Endothelial cell of umbilical vein (primary cell): ENCODE data around the gene ACTR3. TPM values are rescaled to one million over a fixed set of nuclear protein-coding genes. Genes with fewer than 3 reads are reported as not detected.
A peak's percentile ranks its signal among the peaks of the same experiment; 100 is the strongest.

Experiments
- BruUV-seq: library from RNA; stranded (reverse); fragments of 400-500 nt; replicated peaks from 2 replicates; lab custom pipeline; 2021; lab: Mats Ljungman, UMichigan
- CTCF ChIA-PET: fragments of 300-600, 350-600 bp; sonication (Branson Sonifier 250); formaldehyde crosslinking; loops from one replicate; lab custom pipeline; 2021; ENCODE audit warnings: antibody characterized with exemption, inconsistent platforms; lab: Charles Lee
- POLR2A ChIA-PET: fragments of 300-600, 350-600 bp; sonication (Branson Sonifier 250); formaldehyde crosslinking; loops from one replicate; lab custom pipeline; 2021; ENCODE audit warnings: antibody characterized with exemption, inconsistent platforms; lab: Charles Lee
- DNase-seq: peaks from one replicate; pipeline ENCODE4 v3.0.0-alpha.2; 2011; ENCODE audit warnings: low read depth, low spot score
- FAIRE-seq: peaks from 2 replicates; lab custom pipeline; 2011; peaks lifted over from hg19 to GRCh38; lab: Jason Lieb, UNC
- H2AFZ ChIP-seq: 2 replicates; pipeline ENCODE4 v1.6.0; 2012; ENCODE audit warnings: low read depth, low read length, control low read depth, inconsistent platforms
- H3K27ac ChIP-seq: 2 replicates; pipeline ENCODE4 v1.5.1; 2011; ENCODE audit warnings: low read depth, mild to moderate bottlenecking, control low read depth, low read length, moderate library complexity; ENCODE audit not compliant: insufficient read depth
- H3K27me3 ChIP-seq, 2 experiments: 2 replicates each; pipeline versions ENCODE4 v1.6.0 to v1.6.1; 2011; ENCODE audit warnings: low read length in 2 of 2, mixed read lengths in 1 of 2; ENCODE audit not compliant: control insufficient read depth in 2 of 2, insufficient read depth in 2 of 2
- H3K36me3 ChIP-seq, 2 experiments: 2 replicates in 1 of 2; 3 replicates in 1 of 2; pipeline ENCODE4 v1.5.1; 2011; ENCODE audit warnings: low read length in 2 of 2, mild to moderate bottlenecking in 1 of 2, moderate library complexity in 1 of 2; ENCODE audit not compliant: control insufficient read depth in 2 of 2, insufficient read depth in 2 of 2; ENCODE audit errors: extremely low read depth in 1 of 2
- H3K4me1 ChIP-seq: 3 replicates; pipeline ENCODE4 v1.5.1; 2011; ENCODE audit warnings: mild to moderate bottlenecking, low read length; ENCODE audit not compliant: control insufficient read depth, insufficient read depth; ENCODE audit errors: extremely low read depth
- H3K4me2 ChIP-seq: 2 replicates; pipeline ENCODE4 v1.6.1; 2011; ENCODE audit warnings: low read length, control low read depth, mixed read lengths; ENCODE audit not compliant: insufficient read depth
- H3K4me3 ChIP-seq, 3 experiments: fragments of 200-600 bp in 1 of 3; sonication (generic), shearing (Covaris generic) in 1 of 3; replicated peaks in 1 of 3; 2 replicates each; pipeline ENCODE4 v1.5.1; 2011 to 2016; ENCODE audit warnings: control low read depth in 3 of 3, low read length in 3 of 3, mild to moderate bottlenecking in 2 of 3, inconsistent platforms in 1 of 3, low read depth in 1 of 3, moderate library complexity in 1 of 3; ENCODE audit not compliant: insufficient read depth in 1 of 3
- H3K79me2 ChIP-seq: 2 replicates; pipeline ENCODE4 v1.6.0; 2012; ENCODE audit warnings: low read length, inconsistent platforms; ENCODE audit not compliant: control insufficient read depth, insufficient read depth
- H3K9ac ChIP-seq: replicated peaks from 2 replicates; pipeline ENCODE3; 2011; ENCODE audit warnings: low read length, control low read depth; ENCODE audit not compliant: insufficient read depth; ENCODE audit errors: extremely low read depth
- H3K9me1 ChIP-seq: replicated peaks from 3 replicates; pipeline ENCODE4 v1.6.0; 2011; ENCODE audit warnings: mild to moderate bottlenecking, low read length; ENCODE audit not compliant: control insufficient read depth, insufficient read depth; ENCODE audit errors: extremely low read depth
- H3K9me3 ChIP-seq: replicated peaks from 2 replicates; pipeline ENCODE4 v1.5.1; 2012; ENCODE audit warnings: low read length, inconsistent platforms; ENCODE audit not compliant: control insufficient read depth, insufficient read depth
- H4K20me1 ChIP-seq: replicated peaks from 2 replicates; pipeline ENCODE3; 2011; ENCODE audit warnings: mild to moderate bottlenecking, low read length; ENCODE audit not compliant: control insufficient read depth, insufficient read depth; ENCODE audit errors: extremely low read depth
- EZH2 ChIP-seq: IDR thresholded peaks from 2 replicates; pipeline ENCODE4 v1.6.1; 2012; ENCODE audit warnings: borderline replicate concordance, low read depth, mild to moderate bottlenecking, moderate library complexity, low read length, inconsistent platforms; ENCODE audit not compliant: severe bottlenecking
- FOS ChIP-seq: IDR thresholded peaks from 2 replicates; pipeline ENCODE4 v1.6.1; 2011; ENCODE audit warnings: mild to moderate bottlenecking, low read length, moderate library complexity, borderline replicate concordance; ENCODE audit not compliant: insufficient read depth
- GATA2 ChIP-seq: IDR thresholded peaks from 2 replicates; pipeline ENCODE4 v1.7.0; 2011; ENCODE audit warnings: low read depth, mild to moderate bottlenecking, moderate library complexity, mixed read lengths, low read length; ENCODE audit not compliant: insufficient read length, insufficient read depth
- JUN ChIP-seq: IDR thresholded peaks from 2 replicates; pipeline ENCODE4 v1.6.1; 2011; ENCODE audit warnings: borderline replicate concordance, low read depth; ENCODE audit not compliant: insufficient read length, insufficient read depth
- MAX ChIP-seq: IDR thresholded peaks from 2 replicates; pipeline ENCODE4 v1.6.1; 2011; ENCODE audit not compliant: insufficient read depth, insufficient read length
- MYC ChIP-seq: IDR thresholded peaks from one replicate; pipeline ENCODE4 v1.6.1; 2011; ENCODE audit warnings: mild to moderate bottlenecking, low read depth, low read length
- POLR2A ChIP-seq: IDR thresholded peaks from 2 replicates; pipeline ENCODE4 v1.6.1; 2012; ENCODE audit warnings: low read depth, mild to moderate bottlenecking, control low read depth, low read length
- POLR2AphosphoS5 ChIP-seq: IDR thresholded peaks from 2 replicates; pipeline ENCODE4 v1.6.1; 2012; ENCODE audit warnings: low read depth, mild to moderate bottlenecking, control low read depth, low read length, moderate library complexity; ENCODE audit not compliant: insufficient read depth
- dilution Hi-C: fragments of 300-500 bp; cut with MboI; formaldehyde crosslinking; loops from one replicate; pipeline ENCODE4 v1.15.0; 2019; ENCODE audit warnings: low sequenced_read_pairs; ENCODE audit not compliant: extremely low pct_ligation_motif_present
- intact Hi-C: fragments of 100-400 bp; cut with micrococcal nuclease; formaldehyde crosslinking; loops from one replicate; pipeline ENCODE4 v1.10.0; 2022
- polyA plus RNA-seq, 4 experiments: library from polyadenylated mRNA; depleted of rRNA in 3 of 4; stranded (reverse) in 3 of 4; unstranded in 1 of 4; fragments of >200 nt; gene quantifications; 2 replicates each; pipeline versions ENCODE4 v1.2.1 to v1.2.3, GENCODE V29; 2011 to 2012; ENCODE audit warnings: missing spikeins in 1 of 4
- total RNA-seq: library from RNA; stranded (reverse); gene quantifications from 2 replicates; pipeline ENCODE4 v1.2.3, GENCODE V29; 2021
- TF ChIP-seq, protein P1 (sequence below), 2 donors: IDR thresholded peaks; 1 replicate in 1 of 2; 2 replicates in 1 of 2; pipeline ENCODE4 v1.5.1; 2011; ENCODE audit warnings: low read length in 2 of 2, mild to moderate bottlenecking in 2 of 2, moderate library complexity in 2 of 2, control low read depth in 1 of 2, inconsistent platforms in 1 of 2, low read depth in 1 of 2; ENCODE audit not compliant: insufficient read depth in 1 of 2; ENCODE audit errors: extremely low read depth in 1 of 2

ACTR3 gene
- total and polyA plus RNA-seq, 2 donors (not counting 3 experiments of a cell fraction or from before 2014, with no cell fraction given): 120 to 401 TPM

- H3K4me2 ChIP-seq: no peak overlapping the region
- ChIA-PET CTCF (interaction anchor here (0.7 kb wide), 1 partner anchor 17 kb away, joined by 3 read pairs; no protein-coding TSS in a partner anchor), POLR2A (no interaction called here)
- H3K9me3 ChIP-seq: no peaks in the 10 kb centered on the region
- no peak overlapping the region for H3K4me3 ChIP-seq
- no peak overlapping the region for H2AFZ ChIP-seq
- intact Hi-C loops (no loop called here), dilution Hi-C loops (no loop called here)
- no peak for TF ChIP-seq POLR2A
- peak; percentile 22 for TF ChIP-seq FOS
- DNase-seq (no peak), FAIRE-seq (no peak)
- no peaks in the 10 kb centered on the region for H3K9me1 ChIP-seq
- no peak overlapping the region for H3K9ac ChIP-seq
- H3K27ac ChIP-seq: no peak overlapping the region
- H3K4me1 ChIP-seq: peaks cover 15% of the 10 kb centered on the region
- peaks cover 1 to 15% of the 10 kb centered on the region in 2 experiments for H3K36me3 ChIP-seq
- no peaks in the 10 kb centered on the region for H4K20me1 ChIP-seq
- peaks cover under 1% of the 10 kb centered on the region for H3K79me2 ChIP-seq
- no TSS peak for BruUV-seq
- H3K27me3 ChIP-seq: no peaks in the 10 kb centered on the region
These were observed 73.0 kb downstream of the ACTR3 start for GRCh38 chr2:113962692-113963480.

GRCh38 chr2:113963965-113964364 is 74.1 kb downstream of the ACTR3 start:
- peaks cover 15% of the 10 kb centered on the region for H3K4me1 ChIP-seq
- H2AFZ ChIP-seq: no peak overlapping the region
- H3K27me3 ChIP-seq: no peaks in the 10 kb centered on the region
- dilution Hi-C loops: no loop called here
- no peaks in the 10 kb centered on the region for H3K9me1 ChIP-seq
- no peaks in the 10 kb centered on the region for H3K9me3 ChIP-seq
- ChIA-PET POLR2A (no interaction called here), CTCF (interaction anchor here (1.0 kb wide), 1 partner anchor 11 kb away, joined by 3 read pairs; no protein-coding TSS in a partner anchor)
- DNase-seq (no peak), FAIRE-seq (no peak)
- no TSS peak for BruUV-seq
- intact Hi-C loops: no loop called here
- TF ChIP-seq MYC (no peak), FOS (no peak), MAX (no peak), POLR2AphosphoS5 (no peak), POLR2A (no peak), JUN (no peak), GATA2 (no peak), EZH2 (no peak)
- TF ChIP-seq, protein P1, sequence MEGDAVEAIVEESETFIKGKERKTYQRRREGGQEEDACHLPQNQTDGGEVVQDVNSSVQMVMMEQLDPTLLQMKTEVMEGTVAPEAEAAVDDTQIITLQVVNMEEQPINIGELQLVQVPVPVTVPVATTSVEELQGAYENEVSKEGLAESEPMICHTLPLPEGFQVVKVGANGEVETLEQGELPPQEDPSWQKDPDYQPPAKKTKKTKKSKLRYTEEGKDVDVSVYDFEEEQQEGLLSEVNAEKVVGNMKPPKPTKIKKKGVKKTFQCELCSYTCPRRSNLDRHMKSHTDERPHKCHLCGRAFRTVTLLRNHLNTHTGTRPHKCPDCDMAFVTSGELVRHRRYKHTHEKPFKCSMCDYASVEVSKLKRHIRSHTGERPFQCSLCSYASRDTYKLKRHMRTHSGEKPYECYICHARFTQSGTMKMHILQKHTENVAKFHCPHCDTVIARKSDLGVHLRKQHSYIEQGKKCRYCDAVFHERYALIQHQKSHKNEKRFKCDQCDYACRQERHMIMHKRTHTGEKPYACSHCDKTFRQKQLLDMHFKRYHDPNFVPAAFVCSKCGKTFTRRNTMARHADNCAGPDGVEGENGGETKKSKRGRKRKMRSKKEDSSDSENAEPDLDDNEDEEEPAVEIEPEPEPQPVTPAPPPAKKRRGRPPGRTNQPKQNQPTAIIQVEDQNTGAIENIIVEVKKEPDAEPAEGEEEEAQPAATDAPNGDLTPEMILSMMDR (IDR thresholded peaks at IDR 0.05; ENCODE audit: extremely low read depth in 1 of 2, insufficient read depth in 1 of 2, low read depth in 1 of 2, low read length in 2 of 2): no peak
- no peak overlapping the region for H3K4me2 ChIP-seq
- H3K79me2 ChIP-seq: no peaks in the 10 kb centered on the region
- H3K4me3 ChIP-seq: no peak overlapping the region
- peaks cover 1 to 15% of the 10 kb centered on the region in 2 experiments for H3K36me3 ChIP-seq
- no peak overlapping the region for H3K27ac ChIP-seq
- no peak overlapping the region for H3K9ac ChIP-seq
- H4K20me1 ChIP-seq: no peaks in the 10 kb centered on the region
